Medulla oblongata (tissue), 1 donor: ENCODE data around the gene CDC42BPA.

ENCODE experiments used
- DNase-seq: peaks from one replicate; pipeline ENCODE4 v3.0.0-alpha.2; 2015; ENCODE audit errors: extremely low spot score

Gene CDC42BPA

GRCh38 chr1:226946841-226947240 is 371.5 kb downstream of the CDC42BPA start:
- DNase-seq = no peak

GRCh38 chr1:226946285-226946684 is 372.0 kb downstream of the CDC42BPA start:
- no peak for DNase-seq

- no peak for DNase-seq
Observed at GRCh38 chr1:226945858-226946245, 372.4 kb downstream of the CDC42BPA start.

- peak; percentile 8 for DNase-seq
Observed at GRCh38 chr1:226945106-226945857, 373.0 kb downstream of the CDC42BPA start.

DNA sequence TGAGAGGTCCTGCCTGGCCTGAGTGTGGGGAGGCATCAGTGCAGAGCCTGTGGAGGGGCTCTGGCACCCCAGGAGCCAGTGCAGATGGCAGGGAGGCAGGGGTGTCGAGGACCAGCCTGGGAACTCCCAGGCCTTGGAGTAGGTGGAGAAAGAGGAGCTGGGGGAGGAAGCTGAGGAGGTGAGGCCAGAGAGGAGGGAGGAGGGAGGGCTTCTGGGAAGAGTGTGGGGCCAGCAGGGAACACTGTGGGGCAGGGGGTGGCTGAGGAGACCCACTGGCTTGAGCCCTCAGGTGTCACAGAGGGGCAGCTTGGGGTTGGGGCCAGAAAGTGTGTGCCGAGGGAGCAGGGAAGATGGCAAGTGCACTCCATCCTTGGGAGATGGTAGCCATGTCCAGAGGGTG is 374.4 kb downstream of the CDC42BPA start:
- DNase-seq = no peak

DNA sequence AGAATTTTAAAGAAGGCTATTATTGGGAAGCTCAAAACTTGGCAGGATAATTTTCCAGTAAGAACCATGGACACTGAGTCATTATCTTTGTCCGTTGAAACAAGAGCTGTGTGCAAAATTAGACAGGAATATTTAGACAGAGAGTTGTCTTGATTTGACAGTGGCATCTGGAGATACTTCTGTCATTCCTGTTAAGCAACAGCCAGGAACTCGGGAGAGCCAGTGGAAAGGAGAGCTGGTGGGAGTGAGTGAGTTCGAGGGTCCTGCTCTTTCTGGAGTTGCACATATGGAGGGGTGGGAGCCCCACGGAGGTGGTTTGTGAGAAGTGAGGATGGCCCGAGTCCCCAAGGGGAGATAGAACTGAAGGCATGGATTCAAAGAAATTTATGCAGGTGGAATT is 375.1 kb downstream of the CDC42BPA start:
- DNase-seq = peak; percentile 4

DNA sequence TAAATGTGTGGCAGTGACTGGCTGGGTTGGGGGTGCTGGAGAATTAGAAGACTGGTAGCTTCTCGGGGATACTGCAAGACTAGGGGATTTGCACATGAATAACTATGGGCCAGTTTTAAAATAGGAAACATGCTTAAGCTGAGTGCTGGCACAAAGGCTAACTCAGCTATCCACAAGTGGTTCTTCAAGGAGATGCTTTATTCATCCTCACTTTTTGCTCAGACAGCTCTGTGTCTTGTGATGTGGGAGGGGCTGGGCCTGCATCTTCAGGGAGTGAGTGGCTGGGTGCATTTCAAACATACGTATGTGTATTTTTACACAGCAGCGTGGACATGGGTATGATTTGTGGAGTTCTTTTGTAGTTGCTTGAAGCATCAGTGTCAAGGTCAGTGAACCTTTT is 375.9 kb downstream of the CDC42BPA start:
- DNase-seq = peak; percentile 6

- no peak for DNase-seq
Observed at GRCh38 chr1:226940806-226941067, 377.6 kb downstream of the CDC42BPA start.

- DNase-seq = peak; percentile 100
Observed at GRCh38 chr1:226940029-226940805, 378.1 kb downstream of the CDC42BPA start, which contains the start of gene COQ8A. Gene COQ8A, plus strand, starts transcription at chr1:226940294. Its CDS starts 21,092 bp downstream, at chr1:226961386.
